ENCODE results near the gene CLEC2A.

Gene CLEC2A

DNA sequence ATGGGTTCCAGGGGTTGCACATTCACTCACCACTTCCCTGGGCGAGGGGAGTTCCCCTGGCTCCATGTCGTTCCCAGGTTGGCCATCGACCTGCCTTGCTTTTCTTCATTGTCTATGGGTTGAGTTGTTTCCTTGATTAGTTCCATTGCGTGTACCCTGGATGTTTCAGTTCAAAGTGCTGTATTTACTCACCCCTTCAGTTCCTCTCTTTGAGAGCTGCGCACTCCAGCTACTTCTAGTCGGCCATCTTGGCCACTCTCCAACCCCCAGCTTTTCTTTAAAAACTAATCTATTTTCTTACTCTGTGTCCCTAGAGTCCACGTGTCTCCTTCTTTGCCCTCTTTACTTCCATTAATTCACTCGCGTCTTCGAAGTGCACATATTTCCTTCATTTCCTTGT is 11.7 kb downstream of the CLEC2A start:
- no peak for DNase-seq (ENCODE audit: low read depth)
- TF ChIP-seq, protein P1, sequence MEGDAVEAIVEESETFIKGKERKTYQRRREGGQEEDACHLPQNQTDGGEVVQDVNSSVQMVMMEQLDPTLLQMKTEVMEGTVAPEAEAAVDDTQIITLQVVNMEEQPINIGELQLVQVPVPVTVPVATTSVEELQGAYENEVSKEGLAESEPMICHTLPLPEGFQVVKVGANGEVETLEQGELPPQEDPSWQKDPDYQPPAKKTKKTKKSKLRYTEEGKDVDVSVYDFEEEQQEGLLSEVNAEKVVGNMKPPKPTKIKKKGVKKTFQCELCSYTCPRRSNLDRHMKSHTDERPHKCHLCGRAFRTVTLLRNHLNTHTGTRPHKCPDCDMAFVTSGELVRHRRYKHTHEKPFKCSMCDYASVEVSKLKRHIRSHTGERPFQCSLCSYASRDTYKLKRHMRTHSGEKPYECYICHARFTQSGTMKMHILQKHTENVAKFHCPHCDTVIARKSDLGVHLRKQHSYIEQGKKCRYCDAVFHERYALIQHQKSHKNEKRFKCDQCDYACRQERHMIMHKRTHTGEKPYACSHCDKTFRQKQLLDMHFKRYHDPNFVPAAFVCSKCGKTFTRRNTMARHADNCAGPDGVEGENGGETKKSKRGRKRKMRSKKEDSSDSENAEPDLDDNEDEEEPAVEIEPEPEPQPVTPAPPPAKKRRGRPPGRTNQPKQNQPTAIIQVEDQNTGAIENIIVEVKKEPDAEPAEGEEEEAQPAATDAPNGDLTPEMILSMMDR (conservative IDR thresholded peaks at IDR 0.05; ENCODE audit: low read depth, low read length), result no peak
- H3K4me3 ChIP-seq (ENCODE audit: low read length), result no peak overlapping the region

- TF ChIP-seq, protein P1 (conservative IDR thresholded peaks at IDR 0.05; ENCODE audit: low read depth, low read length), result no peak
- H3K4me3 ChIP-seq (ENCODE audit: low read length), result no peak overlapping the region
- DNase-seq (ENCODE audit: low read depth), result no peak
Measured at GRCh38 chr12:9919443-9919842, 12.7 kb downstream of the CLEC2A start.

- DNase-seq (ENCODE audit: low read depth), result no peak
- H3K4me3 ChIP-seq (ENCODE audit: low read length), result no peak overlapping the region
- TF ChIP-seq, protein P1 (conservative IDR thresholded peaks at IDR 0.05; ENCODE audit: low read depth, low read length), result no peak
Measured at GRCh38 chr12:9911708-9912107, 20.5 kb downstream of the CLEC2A start.

GRCh38 chr12:9910716-9911421 is 21.3 kb downstream of the CLEC2A start:
- no peak for DNase-seq (ENCODE audit: low read depth)
- TF ChIP-seq, protein P1 (conservative IDR thresholded peaks at IDR 0.05; ENCODE audit: low read depth, low read length), result no peak
- H3K4me3 ChIP-seq (ENCODE audit: low read length), result no peak overlapping the region

DNA sequence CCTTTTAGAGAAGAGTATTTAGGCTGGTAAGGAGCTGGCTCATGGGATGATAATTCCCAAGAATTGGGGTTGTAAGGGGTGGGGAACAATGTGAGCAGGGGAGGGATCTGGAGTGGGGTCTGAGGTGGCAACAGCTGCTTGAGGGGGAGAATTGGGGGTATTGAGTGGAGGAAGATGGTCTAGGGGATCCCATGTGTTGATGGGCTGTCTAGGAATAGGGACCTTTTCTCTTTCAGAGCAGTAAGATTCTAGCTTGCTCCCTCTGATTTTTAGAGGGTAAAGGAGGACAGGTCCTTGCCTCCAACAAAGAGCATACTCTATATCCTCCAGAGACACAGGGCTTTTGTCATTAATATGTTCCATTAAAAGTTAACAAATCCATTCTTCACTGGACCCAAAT is 22.4 kb downstream of the CLEC2A start:
- DNase-seq (ENCODE audit: low read depth), result no peak
- no peak overlapping the region for H3K4me3 ChIP-seq (ENCODE audit: low read length)
- TF ChIP-seq, protein P1 (conservative IDR thresholded peaks at IDR 0.05; ENCODE audit: low read depth, low read length), result no peak

- no peak overlapping the region for H3K4me3 ChIP-seq (ENCODE audit: low read length)
- TF ChIP-seq, protein P1 (conservative IDR thresholded peaks at IDR 0.05; ENCODE audit: low read depth, low read length), result no peak
- DNase-seq (ENCODE audit: low read depth), result no peak
Measured at GRCh38 chr12:9908350-9908749, 23.8 kb downstream of the CLEC2A start.

GRCh38 chr12:9907769-9908168 is 24.4 kb downstream of the CLEC2A start:
- DNase-seq (ENCODE audit: low read depth), result no peak
- TF ChIP-seq, protein P1 (conservative IDR thresholded peaks at IDR 0.05; ENCODE audit: low read depth, low read length), result no peak
- H3K4me3 ChIP-seq (ENCODE audit: low read length), result no peak overlapping the region

Measured in retinal pigment epithelial cell (primary cell).